Tibial artery (tissue), 4 donors: ENCODE results near the gene CNOT4.

ENCODE experiments used
- DNase-seq, 2 donors: peaks; one replicate each; pipeline ENCODE4 v3.0.0-alpha.2; 2019
- H3K27ac ChIP-seq, 2 donors: fragments of 200-600 bp; sonication (generic) in 1 of 2; 1 replicate in 1 of 2; 2 replicates in 1 of 2; pipeline ENCODE4 v1.5.1; 2018 to 2019; ENCODE audit warnings: mild to moderate bottlenecking in 1 of 2
- H3K27me3 ChIP-seq, 2 donors: fragments of 200-600 bp; sonication (generic) in 1 of 2; one replicate each; pipeline versions ENCODE4 v1.5.1 to v1.6.0; 2016 to 2019
- H3K36me3 ChIP-seq, 3 donors: fragments of 200-600 bp; sonication (generic) in 2 of 3; one replicate each; pipeline ENCODE4 v1.5.1; 2016 to 2019; ENCODE audit warnings: mild to moderate bottlenecking in 2 of 3
- H3K4me1 ChIP-seq, 4 donors: fragments of 200-600 bp; sonication (generic) in 2 of 4; 1 replicate in 3 of 4; 2 replicates in 1 of 4; pipeline ENCODE4 v1.5.1; 2016 to 2019
- H3K4me3 ChIP-seq, 2 donors: fragments of 200-600 bp; sonication (generic) in 1 of 2; 1 replicate in 1 of 2; 2 replicates in 1 of 2; pipeline ENCODE4 v1.5.1; 2018 to 2019; ENCODE audit warnings: mild to moderate bottlenecking in 2 of 2
- H3K9me3 ChIP-seq, 3 donors: fragments of 200-600 bp; sonication (generic) in 1 of 3; one replicate each; pipeline ENCODE4 v1.5.1; 2016 to 2019
- intact Hi-C: fragments of 100-400 bp; cut with DNase I; formaldehyde crosslinking; loops from one replicate; pipeline ENCODE4 v1.15.0; 2023; ENCODE audit warnings: low total_unique reads
- TF ChIP-seq, protein P1 (sequence below), 2 experiments: fragments of 200-600 bp in 1 of 2; fragments of 450-650 bp in 1 of 2; IDR thresholded peaks; one replicate each; pipeline ENCODE4 v1.5.1; 2017 to 2019; ENCODE audit warnings: antibody characterized with exemption in 2 of 2, mild to moderate bottlenecking in 1 of 2, moderate library complexity in 1 of 2

The CNOT4 gene

DNA sequence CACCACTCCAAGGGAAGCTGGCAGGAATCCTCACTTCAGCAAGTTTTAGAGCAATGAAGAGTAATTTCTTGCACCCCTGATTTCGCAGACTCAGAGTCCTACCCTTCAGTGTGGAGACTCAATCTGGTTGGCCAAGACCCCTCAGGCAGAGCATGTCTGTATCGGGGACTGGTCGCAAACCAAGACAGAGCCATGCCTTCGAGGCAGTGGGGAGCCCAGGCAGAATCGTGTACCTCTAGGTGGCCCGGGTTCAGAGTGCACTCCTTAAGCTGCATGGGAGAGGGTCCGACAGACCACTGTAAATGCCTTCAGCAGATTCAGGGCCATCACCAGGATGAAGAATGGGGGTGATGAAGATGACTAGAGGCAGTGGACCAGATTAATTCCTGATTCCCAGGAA, 181.4 kb downstream of the CNOT4 start:
- TF ChIP-seq, protein P1, sequence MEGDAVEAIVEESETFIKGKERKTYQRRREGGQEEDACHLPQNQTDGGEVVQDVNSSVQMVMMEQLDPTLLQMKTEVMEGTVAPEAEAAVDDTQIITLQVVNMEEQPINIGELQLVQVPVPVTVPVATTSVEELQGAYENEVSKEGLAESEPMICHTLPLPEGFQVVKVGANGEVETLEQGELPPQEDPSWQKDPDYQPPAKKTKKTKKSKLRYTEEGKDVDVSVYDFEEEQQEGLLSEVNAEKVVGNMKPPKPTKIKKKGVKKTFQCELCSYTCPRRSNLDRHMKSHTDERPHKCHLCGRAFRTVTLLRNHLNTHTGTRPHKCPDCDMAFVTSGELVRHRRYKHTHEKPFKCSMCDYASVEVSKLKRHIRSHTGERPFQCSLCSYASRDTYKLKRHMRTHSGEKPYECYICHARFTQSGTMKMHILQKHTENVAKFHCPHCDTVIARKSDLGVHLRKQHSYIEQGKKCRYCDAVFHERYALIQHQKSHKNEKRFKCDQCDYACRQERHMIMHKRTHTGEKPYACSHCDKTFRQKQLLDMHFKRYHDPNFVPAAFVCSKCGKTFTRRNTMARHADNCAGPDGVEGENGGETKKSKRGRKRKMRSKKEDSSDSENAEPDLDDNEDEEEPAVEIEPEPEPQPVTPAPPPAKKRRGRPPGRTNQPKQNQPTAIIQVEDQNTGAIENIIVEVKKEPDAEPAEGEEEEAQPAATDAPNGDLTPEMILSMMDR (IDR thresholded peaks at IDR 0.05): no peak
- intact Hi-C loops: no loop called here
- Histone ChIP-seq H3K27me3 (no peaks in the 10 kb centered on the region), H3K4me1 (no peaks in the 10 kb centered on the region), H3K4me3 (no peak overlapping the region), H3K27ac (no peak overlapping the region), H3K9me3 (no peaks in the 10 kb centered on the region), H3K36me3 (no peaks in the 10 kb centered on the region)
- DNase-seq: no peak

DNA sequence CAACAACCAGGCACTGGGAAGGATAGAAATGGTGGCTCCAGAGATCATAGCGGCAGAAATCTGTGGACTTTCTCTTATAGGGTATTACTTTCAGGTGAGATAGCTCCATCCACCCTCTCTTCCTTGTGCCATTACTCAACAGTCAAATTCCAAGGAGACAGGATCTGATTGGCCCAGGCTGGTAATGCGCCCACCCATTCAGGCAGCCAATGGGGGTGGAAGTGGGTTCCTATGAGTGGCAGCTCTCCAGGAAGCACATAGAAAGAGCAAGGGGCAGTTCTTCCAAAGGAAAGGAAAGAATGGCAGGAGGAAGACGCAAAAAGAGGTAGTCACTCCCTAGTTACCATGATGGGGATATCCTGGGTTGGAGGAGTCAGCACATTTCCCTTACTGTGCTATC, 181.8 kb downstream of the CNOT4 start:
- no peaks in the 10 kb centered on the region for H3K9me3 ChIP-seq
- H3K36me3 ChIP-seq: no peaks in the 10 kb centered on the region
- no peak for DNase-seq
- H3K27ac ChIP-seq: no peak overlapping the region
- intact Hi-C loops: no loop called here
- TF ChIP-seq, protein P1 (IDR thresholded peaks at IDR 0.05): no peak
- H3K27me3 ChIP-seq: no peaks in the 10 kb centered on the region
- no peak overlapping the region for H3K4me3 ChIP-seq
- no peaks in the 10 kb centered on the region for H3K4me1 ChIP-seq

GRCh38 chr7:135327458-135327857, 182.4 kb downstream of the CNOT4 start:
- intact Hi-C loops: no loop called here
- no peak overlapping the region for H3K27ac ChIP-seq
- H3K27me3 ChIP-seq: no peaks in the 10 kb centered on the region
- H3K9me3 ChIP-seq: no peaks in the 10 kb centered on the region
- H3K4me3 ChIP-seq: no peak overlapping the region
- no peak for DNase-seq
- H3K36me3 ChIP-seq: no peaks in the 10 kb centered on the region
- no peaks in the 10 kb centered on the region for H3K4me1 ChIP-seq
- TF ChIP-seq, protein P1 (IDR thresholded peaks at IDR 0.05): no peak

- no peaks in the 10 kb centered on the region for H3K9me3 ChIP-seq
- no peaks in the 10 kb centered on the region for H3K27me3 ChIP-seq
- TF ChIP-seq, protein P1 (IDR thresholded peaks at IDR 0.05): no peak
- no peaks in the 10 kb centered on the region for H3K36me3 ChIP-seq
- intact Hi-C loops: no loop called here
- DNase-seq: no peak
- H3K4me1 ChIP-seq: no peaks in the 10 kb centered on the region
- H3K4me3 ChIP-seq: no peak overlapping the region
- H3K27ac ChIP-seq: no peak overlapping the region
These were observed 183.1 kb downstream of the CNOT4 start for GRCh38 chr7:135326636-135327280.

DNA sequence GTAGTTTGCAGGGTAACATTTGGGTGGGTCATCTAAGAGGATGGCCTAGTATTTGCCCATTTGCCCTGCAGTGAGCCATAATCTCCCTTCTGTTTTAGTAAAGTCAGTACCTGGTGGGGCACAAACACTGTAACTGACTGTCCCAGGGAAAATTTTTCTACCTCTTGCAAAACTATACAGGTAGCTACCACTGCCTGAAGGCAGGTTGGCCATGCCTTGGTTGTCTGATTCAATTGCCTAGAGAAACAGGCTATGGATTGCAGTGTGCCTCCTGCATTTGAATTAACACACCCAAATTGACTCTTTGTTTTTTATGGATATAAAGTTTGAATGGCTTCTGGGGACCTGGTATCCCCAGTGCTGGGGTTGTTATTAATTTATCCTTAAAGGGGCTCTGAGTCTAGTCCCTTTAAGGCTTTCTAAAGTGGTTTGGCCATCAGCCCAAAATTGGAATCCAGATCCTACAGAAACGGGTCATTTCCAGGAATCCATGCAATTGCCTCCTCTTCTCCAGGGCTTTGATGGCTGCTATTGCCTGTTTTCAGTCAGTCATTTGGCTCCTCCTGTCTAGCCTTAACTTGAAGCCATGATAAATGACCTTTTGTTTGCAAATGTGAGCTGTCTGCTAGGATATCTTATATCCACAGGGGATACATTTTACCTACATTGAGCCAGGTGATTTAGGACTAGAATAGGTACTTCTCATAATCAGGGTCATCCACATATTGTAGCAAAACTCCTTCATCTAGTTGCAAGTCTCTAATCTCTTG, 187.1 kb downstream of the CNOT4 start:
- Histone ChIP-seq H3K9me3 (no peaks in the 10 kb centered on the region), H3K36me3 (no peaks in the 10 kb centered on the region), H3K27me3 (no peaks in the 10 kb centered on the region), H3K27ac (no peak overlapping the region), H3K4me1 (peaks cover 0 to 6% (median 3%) of the 10 kb centered on the region in 4 donors), H3K4me3 (no peak overlapping the region)
- TF ChIP-seq, protein P1 (IDR thresholded peaks at IDR 0.05): no peak
- intact Hi-C loops: no loop called here
- DNase-seq: no peak
